ENCODE measurements around the gene COL18A1.

The COL18A1 gene

GRCh38 chr21:45455674-45456583, 51.0 kb downstream of the COL18A1 start:
- DNase-seq (ENCODE audit: low spot score) = no peak

DNA sequence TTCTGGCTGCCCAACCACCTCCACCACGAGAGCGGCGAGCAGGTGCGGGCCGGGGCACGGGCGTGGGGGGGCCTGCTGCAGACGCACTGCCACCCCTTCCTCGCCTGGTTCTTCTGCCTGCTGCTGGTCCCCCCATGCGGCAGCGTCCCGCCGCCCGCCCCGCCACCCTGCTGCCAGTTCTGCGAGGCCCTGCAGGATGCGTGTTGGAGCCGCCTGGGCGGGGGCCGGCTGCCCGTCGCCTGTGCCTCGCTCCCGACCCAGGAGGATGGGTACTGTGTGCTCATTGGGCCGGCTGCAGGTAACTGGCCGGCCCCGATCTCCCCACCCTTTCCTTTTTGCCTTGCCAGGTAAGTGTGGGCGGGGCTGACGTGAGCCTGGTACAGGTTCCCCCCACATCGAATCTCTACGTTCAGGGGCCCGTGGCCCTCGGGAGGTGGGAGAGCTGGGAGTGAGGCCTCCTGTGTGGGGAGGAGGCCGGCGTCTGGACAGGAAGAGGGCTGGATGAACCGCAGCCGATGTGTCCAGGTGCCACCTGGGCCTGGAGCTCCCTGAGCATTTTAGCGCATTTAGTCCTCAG, 51.7 kb downstream of the COL18A1 start:
- no peak for DNase-seq (ENCODE audit: low spot score)

DNA sequence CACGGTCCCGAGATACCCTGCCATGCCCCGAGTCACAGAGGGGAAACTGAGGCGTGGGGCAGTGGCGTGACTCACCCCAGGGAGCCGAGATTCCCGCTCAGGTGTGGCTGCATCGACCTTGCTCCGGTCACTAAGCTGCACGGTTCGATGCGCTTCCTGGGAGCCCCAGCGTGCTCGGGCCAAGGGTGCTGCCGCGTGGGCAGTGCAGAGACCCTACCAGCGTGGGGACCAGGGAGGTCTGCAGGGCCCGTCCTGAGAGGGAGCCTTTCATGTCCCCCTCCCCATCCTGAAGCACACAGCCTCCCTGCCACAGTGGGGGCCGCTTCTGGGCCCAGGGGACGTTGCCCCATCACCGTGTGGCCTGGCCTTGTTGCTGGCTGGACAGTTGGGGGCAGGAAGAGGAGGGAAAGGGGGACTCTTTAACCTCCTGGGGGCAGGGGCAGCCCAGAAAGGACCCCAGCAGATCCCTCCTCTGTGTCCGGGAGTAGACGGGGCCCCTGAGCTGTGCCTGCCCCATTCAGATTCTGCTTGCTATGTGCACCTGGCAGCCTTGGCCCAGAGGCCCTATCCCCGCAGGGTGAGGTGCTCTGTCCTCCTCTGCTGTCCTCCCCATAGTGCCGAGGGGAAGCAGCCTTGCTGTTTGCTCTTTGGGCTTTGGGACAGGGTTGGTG, 52.3 kb downstream of the COL18A1 start:
- DNase-seq (ENCODE audit: low spot score) = no peak

DNA sequence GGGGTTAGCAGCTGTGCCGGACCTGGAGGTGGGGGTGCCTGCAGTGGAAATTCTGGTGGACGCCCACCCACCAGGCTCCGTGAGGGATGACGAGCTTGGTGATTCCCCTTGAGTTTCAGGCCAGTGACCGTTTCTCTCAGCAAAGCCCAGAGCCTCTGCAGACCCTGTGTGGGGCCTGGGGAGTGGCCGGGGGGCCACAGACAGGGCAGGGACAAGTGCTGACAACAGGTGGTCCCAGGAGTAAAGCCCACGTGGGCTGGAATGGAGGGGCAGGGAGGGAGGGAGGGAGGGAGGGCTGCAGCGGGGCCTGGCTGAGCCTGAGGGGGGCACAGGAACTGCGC, 52.8 kb downstream of the COL18A1 start:
- DNase-seq (ENCODE audit: low spot score) = no peak

DNA sequence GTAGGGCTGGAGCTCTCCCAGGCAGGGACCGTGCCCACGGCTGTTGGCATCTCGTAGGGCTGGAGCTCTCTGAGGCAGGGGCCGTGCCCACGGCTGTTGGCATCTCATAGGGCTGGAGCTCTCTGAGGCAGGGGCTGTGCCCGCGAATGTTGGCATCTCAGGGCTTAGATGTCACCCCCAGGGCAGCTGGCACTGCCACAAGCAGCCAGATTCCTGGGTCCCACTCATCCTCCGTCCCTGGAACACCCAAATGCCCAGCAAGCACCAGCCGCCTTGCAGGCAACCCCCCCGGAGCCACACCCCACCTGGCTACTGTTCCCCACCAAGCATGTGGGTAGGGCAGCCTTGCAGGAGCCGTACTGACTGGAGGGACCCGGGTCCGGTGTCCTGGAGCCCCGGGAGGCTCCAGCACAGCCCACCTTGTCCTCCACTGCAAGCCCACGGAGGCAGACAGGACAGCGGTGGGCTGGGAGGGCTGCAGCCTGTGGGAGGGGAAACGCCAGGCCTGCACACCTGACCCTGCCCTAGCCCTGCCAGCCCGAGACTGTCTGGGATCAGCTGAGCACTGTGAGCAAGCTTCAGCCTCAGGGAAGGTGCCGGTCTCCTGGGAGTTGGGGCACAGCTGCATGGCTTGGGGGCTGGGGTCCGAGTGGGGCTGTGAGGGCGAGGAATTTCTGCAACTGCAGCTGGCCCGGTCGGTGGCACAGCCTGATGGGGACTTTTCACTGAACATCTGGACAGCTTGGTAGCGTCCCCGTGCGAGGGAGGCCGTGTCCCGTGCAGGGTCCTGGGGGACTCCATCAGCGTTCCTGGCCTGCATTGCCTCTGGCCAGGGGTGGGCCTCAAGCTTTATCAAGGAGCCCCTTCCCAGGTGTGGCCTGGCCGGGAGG, 53.6 kb downstream of the COL18A1 start:
- DNase-seq (ENCODE audit: low spot score) = no peak

DNA sequence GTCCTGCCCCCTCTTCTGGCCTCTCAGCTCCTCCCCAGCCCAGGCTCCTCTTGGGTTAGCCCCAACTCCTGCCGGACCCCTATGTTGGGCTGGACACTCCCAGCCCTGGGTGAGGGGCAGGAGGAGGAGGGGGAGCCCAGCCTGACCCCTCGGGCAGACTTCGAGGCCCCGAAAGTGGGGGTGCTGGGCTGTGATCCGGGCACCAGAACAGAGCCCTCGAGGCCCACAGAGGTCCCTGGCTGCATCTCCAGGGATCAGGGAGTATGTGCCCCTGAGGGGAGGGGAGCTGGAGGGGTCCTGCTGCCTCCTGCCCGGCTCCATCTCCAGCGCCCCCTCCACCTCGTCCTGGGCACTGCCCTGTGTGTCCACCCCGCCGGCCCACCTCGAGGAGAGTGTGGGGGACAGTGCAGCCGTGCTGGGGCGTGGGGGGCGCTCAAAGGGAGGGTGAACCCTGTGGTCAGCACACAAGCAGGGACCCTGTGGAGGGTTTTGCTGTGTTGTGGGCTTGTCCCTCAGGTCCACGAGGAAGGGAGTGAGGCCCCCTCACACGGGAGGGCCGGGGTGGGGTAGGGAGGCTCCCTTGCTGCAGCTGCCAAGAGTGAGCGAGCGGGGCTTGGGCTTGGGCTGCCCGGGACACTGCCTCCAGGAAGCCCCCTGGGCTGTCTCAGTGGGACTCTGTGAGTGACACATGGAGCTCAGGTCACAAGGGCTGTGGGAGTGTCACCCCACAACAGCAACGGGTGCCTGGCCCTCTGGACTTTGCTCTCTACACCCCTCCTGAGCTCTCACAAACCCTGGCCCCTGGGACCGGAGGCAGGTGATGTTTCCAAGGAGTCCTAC, 54.4 kb downstream of the COL18A1 start:
- no peak for DNase-seq (ENCODE audit: low spot score)

- DNase-seq (ENCODE audit: low spot score) = no peak
Measured at GRCh38 chr21:45460011-45460565, 55.1 kb downstream of the COL18A1 start.

DNA sequence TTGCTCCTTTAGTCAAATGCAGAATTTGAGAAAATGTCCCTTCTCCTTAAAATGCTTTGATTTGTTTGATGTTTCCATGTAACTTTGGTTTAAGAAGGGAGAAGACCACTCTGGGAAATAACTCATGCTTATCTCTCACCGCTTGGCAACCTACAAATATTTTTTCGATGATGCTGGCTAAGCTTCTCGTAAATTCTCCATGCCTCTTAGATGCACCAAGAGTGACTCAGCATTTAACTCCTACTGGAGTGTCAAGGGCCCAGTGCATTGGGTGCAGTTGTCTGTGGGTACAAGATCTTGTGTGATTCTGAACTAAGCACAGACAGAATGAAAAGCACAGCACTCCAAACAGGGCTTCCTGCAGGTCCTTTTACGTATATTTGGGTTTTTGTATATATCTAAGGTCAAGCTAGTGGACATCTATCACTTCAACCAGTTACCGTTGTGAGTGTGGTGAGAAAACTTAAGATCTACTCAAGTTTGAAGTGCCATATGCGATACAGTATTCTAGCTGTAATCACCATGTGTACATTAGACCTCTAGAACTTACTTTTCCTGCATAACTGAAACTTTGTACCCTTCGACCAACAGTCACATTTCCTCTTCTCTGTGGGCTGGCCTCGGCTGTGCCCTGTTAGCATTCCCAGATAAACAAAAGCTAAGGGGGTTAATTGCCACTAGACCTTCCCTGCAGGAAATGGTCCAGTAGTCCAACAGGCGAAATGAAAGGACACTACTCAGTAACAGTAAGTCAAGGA, 55.8 kb downstream of the COL18A1 start:
- DNase-seq (ENCODE audit: low spot score) = peak; percentile 62

- DNase-seq (ENCODE audit: low spot score) = no peak
Measured at GRCh38 chr21:45461369-45461750, 56.4 kb downstream of the COL18A1 start.

DNA sequence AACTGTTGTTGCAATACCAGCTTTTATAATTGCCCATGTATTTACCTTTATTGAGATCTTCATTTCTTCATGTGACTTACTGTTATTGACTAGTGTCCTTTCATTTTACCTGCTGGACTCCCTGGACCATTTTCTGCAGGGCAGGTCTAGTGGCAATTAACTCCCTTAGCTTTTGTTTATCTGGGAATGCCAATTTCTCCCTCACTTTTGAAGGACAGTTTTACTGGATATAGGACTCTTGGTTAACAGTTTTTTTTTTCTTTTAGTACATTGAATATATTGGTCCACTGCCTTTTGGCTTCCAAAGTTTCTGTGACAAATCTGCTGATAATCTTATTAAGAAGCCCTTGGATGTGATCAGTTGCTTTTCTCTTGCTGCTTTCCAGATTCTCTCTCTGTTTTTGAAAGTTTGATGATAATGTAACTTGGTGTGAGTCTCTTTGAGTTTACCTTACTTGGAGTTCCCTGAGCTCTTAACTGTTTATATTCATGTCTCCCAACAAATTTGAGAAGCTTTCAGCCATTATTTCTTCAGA, 56.9 kb downstream of the COL18A1 start:
- no peak for DNase-seq (ENCODE audit: low spot score)

DNA sequence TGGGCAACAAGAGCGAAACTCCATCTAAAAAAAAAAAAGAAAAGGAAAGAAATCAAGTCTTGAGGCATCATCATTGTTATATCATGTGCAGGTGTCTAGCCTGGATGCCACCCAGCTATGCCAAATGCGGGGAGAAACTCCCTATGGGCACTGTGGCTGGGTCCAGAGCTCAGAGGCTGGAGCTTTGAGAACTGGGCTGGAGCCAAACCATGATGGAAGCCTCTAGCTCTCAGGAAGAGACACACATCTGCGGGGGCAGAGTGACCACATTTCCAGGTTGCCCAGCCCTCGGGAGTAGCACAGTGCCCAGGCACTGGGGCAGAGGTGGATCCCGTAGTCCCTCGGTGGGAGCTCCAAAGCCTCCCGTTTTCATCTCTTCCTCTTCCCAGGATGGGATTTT, 58.9 kb downstream of the COL18A1 start:
- no peak for DNase-seq (ENCODE audit: low spot score)

DNA sequence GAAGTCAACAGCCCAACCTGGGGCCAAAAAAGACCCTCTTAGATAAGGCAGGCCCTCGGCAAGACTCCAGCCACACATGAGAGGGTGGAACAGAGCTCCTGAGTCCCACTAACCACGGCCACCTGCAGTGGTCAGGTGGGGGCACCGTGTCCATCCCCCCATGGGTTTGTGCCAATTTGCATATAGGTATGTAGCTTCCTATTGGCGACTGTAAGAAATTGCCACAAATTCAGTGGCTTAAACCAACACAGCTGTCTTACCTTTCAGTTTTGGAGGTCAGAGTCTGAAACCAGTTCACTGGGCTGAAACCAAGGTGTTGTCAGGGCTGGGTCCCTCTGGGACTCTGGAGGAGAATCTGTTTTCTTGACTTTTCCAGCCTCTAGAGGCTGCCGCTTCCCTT, 59.3 kb downstream of the COL18A1 start:
- DNase-seq (ENCODE audit: low spot score) = no peak

DNA sequence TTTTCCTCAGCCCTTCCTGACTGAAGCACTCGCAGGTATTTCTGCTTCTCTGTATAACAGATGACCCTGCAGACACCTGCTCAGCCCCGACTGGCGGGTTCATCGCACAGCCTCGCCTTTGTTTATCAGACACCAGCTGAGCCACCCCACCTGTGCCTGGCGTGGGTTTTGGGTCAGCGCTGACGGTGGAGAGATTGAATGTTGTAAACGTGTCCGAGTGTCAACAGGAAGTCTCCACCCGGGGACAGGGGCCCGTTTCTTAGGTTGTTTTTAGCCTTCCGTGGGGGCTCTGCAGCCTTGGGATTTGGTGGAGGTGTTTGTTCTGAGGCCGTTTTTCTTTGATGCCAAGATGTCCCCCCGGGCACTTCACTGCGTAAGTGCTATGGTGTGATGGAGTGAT, 60.1 kb downstream of the COL18A1 start:
- DNase-seq (ENCODE audit: low spot score) = no peak

DNA sequence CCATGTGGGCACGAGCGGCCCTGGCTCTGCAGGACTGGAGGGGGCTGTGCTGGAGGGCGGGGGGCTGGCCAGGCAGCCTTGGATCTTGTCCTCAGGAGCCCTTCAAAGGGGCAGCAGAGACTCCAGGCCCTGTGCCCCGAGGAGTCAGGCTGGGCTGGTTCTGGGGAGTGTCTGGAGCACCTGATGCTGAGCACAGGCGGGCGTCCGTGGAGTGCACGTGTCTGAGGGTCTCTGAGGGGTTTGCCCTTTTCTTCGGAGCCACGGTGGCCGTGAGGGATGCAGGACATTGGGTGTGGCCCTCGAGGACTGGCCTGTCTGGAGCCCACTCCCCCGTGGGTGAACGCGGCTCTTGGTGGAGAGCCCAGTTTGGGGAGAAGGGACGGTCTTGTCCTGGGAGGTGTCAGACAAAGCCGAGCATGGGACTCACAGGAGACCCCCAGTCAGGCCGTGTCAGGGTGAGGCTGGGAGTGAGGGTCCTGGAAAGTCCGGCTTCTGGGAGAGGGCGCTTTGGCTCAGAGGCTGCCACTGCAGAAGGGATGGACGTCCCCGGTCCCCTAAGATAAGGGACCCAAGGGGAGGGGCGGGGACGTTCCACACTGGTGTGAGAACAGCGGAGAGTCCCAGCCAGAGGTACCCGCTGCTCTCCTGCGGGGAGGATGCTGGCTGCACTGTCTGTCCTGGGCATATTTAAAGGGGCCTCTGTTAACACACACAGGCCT, 60.8 kb downstream of the COL18A1 start:
- no peak for DNase-seq (ENCODE audit: low spot score)

- DNase-seq (ENCODE audit: low spot score) = no peak
Measured at GRCh38 chr21:45466330-45467220, 61.6 kb downstream of the COL18A1 start.

GRCh38 chr21:45467221-45467779, 62.3 kb downstream of the COL18A1 start:
- DNase-seq (ENCODE audit: low spot score) = no peak

DNA sequence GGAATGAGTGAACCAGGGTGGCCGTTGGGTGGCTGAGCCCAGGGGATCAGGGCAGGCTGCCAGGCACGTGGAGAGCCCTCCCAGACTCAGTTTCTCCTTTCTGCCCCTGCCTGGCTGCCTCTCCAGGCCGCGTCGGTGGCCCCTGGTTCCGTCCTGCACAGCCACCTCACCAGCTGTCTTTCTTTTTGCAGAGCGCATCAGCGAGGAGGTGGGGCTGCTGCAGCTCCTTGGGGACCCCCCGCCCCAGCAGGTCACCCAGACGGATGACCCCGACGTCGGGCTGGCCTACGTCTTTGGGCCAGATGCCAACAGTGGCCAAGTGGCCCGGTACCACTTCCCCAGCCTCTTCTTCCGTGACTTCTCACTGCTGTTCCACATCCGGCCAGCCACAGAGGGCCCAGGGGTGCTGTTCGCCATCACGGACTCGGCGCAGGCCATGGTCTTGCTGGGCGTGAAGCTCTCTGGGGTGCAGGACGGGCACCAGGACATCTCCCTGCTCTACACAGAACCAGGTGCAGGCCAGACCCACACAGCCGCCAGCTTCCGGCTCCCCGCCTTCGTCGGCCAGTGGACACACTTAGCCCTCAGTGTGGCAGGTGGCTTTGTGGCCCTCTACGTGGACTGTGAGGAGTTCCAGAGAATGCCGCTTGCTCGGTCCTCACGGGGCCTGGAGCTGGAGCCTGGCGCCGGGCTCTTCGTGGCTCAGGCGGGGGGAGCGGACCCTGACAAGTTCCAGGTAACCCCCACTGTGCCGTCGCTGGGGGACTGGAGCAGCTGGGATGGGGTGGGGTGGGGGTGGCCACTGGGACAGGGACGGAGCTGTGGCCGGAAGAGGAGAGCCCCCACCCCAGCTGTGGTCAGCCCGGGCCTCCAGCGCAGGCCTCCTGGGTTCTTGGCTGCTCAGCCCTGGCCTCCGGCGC, 63.3 kb downstream of the COL18A1 start:
- DNase-seq (ENCODE audit: low spot score) = no peak

All from LoVo (cell line).